Activated CD4-positive, alpha-beta T cell treated with anti-CD3 and anti-CD28 coated beads, Interleukin-2, Interleukin-4, amounts not matched to agents 100 ng/mL and 50 ng/mL, durations not matched to agents 16 hours and 8 hours (primary cell): ENCODE measurements around the gene HEATR5A.
"Not testable (repeated sequence)": the region's sequence is repeated elsewhere in the genome, so short reads cannot be mapped to it uniquely, and the experiment has no call there.

ENCODE experiments used
- DNase-seq: peaks from one replicate; pipeline ENCODE4 v3.0.0-alpha.2; 2020; ENCODE audit warnings: low spot score

Gene HEATR5A

DNA sequence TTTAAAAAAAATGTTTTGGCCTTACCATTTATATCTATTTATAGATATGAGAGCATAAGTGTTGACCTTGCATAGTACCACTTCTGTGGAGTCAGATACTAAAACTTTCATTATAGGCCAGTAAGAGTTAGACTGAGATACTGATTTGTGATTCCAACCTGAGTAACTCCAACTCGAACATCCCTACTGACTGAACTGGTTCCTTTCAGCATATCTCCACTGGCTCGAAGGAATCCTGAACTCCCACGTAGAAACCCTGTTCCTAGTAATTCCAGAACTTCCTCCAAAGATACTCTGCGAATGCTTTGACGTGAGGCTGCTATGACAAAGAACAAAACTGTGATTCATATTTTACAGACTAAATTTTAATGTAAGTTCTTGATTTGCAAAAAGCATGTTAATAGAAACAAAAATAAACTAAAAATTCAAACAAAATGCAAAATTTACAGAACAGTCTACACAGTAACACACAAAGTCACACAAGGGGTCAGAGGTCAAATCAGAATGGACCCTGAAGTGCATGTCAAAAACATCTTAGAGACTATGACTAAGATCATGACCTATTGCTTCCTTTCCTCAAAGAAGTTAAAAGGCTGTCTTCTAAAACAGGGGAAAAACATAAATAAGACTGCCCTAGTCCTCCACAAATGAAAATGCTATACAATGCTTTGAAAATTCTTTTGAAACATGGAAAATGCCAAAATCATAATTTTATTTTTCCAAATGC is 31.5 kb downstream of the HEATR5A start:
- peak; percentile 56 for DNase-seq

DNA sequence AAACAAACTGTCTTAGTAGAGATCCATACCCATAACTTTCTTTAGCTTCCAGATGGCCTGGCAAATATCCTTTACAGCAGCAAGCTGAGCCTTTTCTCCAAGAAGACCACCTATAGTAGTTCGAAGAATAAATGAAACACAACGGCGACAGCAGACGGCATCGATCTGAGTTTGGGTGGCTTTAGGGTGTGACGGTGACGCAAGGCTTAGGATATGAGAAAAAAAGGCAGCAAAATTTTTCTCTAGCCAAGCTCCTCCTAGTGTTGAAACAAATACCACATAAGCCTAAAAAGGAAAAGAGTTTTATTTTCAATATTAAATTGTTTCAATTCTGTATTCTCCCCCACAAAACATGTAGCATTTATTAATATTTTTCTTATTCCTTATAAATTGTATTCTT is 33.3 kb downstream of the HEATR5A start:
- DNase-seq = no peak

DNA sequence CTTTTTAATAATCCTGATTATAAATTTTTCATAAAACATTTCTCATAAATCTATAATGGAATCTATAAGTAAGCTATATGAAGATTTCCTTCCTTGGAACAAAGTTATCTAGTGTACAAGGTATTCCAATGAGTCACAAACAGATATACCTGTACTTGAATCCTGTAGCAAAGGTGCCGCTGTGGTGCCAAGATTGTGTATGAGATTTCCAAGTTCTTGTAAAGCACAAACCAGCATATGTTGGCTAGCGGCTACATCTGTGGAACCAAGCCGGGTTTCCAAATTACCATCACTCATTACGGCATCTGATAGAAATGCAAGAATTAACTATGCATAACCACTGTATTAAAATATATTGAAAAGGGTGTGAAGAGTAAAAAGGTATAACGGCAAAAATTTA is 34.1 kb downstream of the HEATR5A start:
- DNase-seq = no peak

DNA sequence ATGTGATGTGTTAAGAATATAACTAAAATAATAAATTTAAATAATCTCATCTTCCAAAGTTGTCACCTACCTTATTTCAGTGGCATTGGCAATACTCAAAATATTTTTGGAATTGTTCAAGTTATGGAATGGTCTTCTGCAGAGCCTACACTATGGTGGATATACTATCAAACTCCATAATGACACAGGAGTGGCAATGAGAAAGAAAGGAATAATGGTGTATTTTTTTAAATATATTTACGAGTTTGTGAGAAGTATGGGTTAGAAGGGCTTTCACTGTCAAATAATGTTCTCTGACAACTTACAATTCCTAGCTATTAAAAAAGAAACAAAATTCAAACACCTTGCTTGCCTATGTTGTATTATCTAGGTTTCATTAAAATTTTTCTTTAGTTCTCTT is 38.1 kb downstream of the HEATR5A start:
- no peak for DNase-seq

DNA sequence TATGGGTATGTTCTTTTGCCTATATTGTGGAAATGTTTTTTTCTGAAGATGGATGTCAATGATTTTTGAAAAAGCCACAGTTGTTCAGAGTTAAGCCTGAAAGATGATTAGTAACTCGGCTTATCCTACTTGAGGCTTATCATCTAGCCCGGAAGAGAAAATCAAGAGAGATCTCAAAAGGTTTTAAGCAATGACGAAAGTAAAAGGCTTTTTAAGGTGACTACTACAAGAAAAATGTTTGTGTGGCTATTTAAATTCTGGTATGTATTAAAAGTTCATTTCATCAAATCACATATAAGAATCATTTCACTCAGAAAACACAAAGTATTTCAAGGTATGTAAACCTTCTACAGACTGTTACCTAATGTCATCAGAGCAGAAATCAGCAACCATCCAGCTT is 40.2 kb downstream of the HEATR5A start:
- DNase-seq = no peak

DNA sequence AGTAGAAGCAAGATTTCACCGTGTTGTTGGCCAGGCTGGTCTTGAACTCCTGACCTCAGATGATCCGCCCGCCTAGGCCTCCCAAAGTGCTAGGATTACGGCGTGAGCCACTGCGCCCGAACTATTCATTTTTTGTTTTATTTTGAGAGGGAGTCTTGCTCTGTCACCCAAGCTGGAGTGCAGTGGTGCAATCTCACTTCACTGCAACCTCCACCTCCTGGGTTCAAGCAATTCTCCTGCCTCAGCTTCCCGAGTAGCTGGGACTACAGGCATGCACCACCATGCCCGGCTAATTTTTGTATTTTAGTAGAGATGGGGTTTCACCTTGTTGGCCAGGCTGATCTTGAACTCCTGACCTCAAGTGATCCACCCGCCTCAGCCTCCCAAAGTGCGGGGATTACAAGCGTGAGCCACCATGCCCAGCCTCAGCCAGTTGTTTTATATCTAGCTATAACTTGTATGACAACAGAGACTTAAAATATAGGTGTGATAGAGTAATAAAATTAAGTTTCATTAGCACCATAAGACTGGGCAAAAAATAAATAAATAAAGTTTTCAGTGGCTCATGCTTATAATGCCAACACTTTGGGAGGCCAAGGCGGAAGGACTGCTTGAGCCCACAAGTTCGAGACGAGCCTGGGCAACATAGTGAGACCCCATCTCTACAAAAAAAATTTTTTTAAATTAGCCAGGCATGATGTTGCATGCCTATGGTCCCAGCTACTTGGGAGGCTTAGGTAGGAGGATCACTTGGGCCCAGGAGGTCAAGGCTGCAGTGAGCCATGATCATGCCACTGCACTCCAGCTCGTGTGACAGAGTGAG is 41.0 kb downstream of the HEATR5A start:
- not testable (repeated sequence) for DNase-seq

DNA sequence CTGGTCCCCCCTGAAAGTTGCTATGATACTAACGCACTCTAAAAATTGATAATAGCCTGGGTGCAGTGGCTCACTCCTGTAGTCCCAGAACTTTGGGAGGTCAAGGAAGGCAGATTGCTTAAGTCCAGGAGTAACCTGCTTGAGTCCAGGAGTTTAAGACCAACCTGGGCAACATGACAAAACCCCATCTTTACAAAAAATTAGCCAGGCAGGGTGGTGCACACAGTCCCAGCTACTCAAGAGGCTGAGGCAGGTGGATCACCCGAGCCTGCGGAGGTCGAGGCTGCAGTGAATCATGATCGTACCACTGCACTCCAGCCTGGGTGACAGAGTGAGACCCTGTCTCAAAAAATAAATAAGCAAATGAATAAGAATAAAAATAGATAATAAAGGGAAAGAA is 42.9 kb downstream of the HEATR5A start:
- DNase-seq = no peak

DNA sequence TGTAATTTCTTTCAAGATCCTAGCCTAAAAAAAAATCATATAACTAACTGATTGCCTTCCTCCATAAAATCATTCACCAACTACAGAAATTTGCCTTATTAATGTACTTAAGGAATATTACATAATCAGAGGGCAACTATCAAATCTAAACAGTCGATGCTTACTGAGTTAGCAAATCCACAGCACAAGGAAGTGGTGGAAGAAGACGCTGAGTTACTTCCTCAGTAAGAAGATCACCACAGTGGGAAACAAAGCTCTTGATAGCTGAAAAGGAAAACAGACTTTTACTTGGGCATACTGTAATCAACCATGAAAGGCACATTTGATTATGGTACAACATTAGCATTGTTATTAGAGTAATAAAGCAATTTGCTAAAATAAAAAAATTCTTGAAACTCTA is 48.7 kb downstream of the HEATR5A start:
- no peak for DNase-seq

DNA sequence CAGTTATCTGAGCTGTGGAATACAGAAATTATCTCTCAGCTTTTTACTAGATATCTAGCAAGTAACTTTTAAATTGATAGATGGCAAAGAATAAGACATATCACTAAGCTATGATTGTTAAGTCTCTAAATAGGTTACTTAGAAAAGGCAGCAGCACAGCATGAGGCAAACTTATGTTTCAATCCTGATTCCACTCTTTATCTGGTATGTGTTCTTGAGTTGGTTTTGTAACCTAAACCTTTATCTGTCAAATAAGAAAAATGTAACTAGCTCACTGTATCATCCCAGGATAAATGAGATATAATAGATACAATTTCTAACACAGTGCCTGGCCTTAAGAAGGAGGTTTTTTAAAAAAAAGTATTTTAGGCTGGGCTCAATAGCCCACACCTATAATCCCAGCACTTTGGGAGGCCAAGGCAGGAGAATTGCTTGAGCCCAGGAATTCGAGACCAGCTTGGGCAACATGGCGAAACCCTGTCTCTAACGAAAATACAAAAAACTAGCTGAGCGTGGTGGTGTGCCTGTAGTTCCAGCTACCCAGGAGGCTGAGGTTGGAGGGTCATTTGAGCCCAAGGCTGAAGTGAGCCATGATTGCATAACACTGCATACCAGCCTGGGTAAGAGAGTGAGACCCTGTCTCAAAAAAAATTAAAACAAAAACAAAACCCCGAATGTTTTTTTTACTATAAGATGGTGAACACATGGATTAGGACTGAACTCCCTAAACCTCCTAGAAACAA is 56.8 kb downstream of the HEATR5A start:
- DNase-seq = no peak

DNA sequence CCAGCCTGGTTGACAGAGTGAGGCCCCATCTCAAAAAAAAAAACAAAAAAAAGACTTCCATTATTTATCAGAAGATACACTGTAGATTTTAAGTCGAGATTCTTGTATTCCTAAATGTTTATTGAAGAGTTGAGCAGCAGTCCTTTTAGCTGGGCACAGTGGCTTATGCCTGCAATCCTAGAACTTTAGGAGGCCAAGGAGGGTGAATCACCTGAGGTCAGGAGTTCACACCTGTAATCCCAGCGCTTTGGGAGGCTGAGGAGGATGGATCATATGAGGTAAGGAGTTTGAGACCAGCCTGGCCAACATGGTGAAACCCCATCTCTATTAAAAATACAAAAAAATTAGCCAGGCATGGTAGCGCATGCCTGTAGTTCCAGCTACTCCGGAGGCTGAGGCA is 57.6 kb downstream of the HEATR5A start:
- no peak for DNase-seq

DNA sequence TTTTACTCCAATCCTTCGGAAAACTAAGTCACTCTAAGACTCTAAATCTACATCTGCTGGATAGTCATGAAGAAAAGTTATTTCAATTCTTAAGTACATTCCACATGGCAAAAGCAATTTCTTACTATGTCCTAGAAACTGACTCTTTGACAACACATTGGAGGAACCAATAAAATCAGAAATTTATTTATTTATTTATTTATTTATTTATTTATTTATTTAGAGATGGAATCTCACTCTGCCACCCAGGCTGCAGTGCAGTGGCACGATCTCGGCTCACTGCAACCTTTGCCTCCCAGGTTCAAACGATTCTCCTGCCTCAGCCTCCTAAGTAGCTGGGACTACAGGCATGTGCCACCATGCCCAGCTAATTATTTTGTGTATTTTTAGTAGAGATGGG is 58.6 kb downstream of the HEATR5A start:
- not testable (repeated sequence) for DNase-seq

DNA sequence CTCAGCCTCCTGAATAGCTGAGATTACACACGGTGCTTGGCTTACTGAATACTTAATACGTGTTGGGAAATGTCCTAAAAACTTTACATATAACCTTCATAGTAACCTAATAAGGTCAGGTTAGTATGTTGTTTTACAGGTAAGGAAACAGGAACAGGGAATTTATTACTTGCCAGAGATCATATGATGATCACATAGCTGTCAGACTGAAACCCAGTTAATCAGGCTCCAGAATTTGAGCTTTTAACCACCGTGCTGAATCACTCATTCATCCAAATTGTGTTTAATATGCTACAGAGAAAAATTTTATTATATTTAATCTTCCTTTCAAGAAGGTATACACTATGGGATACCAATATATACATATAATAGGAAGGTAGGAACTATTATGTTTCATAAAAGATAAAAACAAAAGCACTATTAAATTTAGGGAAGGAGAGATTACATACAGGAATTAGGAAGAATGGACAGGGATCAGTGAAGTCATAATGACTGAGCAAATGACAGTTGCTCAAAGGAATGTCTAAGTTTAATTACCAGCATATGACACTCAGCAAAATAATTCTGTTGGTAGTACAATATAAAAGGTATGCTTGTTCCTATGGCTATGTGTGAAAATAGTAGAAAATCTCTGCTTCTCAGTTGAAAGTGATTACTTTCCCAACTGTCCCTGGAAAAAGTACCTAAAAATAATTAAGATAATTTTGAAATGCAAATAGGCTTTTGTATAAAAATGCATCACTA is 59.3 kb downstream of the HEATR5A start:
- no peak for DNase-seq

DNA sequence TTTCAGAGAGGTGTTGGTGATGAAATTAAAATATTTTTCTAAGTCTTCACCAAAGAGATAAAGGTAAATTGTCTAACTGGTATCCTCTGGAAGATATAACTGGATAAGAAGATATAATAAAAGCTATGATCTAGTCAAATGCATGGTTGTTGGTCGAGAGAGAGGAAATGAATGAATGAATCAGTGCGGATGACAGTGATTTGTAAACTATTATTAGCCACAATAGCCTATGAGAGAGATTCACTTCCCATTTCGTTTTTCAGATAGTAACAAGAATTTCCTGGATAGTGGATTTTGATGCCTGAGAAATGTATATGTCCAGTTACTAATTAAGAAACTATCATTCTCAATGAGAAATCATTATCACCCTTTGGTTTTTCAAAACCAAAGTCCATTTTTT is 63.1 kb downstream of the HEATR5A start:
- no peak for DNase-seq

DNA sequence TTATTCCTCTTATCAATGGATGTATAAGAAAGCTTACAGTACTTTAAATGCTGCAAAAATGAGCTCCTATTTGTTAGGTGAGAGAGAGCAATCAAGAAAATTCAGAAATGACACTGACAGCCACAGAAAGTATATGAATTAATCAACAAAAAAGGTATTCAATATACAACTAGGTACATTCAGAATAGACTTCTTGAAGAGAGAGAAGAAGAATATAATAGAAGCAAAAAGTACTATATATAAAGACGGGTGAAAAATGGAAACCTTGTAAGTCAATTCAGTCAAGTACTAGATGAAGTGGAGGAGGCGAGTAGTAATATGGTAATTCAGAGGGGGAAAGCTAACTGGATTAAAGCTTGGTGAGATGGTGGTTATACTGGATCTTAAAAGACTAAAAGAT is 74.3 kb downstream of the HEATR5A start:
- DNase-seq = no peak

DNA sequence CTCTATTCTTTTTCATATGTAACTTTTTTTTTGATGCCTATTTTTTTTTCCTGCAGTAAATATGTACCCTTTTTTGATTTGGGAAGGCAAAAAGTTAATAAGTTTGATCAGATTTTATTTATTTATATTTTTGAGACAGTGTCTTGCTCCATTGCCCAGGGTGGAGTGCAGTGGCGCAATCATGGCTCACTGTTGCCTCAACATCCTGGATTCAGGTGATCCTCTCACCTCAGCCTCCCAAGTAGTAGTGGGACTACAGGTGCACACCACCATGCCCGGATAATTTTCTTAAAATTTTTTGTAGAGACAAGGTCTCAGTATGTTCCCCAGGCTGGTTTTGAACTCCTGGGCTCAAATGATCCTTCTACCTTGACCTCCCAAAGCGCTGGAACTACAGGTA is 79.1 kb downstream of the HEATR5A start:
- DNase-seq = no peak

DNA sequence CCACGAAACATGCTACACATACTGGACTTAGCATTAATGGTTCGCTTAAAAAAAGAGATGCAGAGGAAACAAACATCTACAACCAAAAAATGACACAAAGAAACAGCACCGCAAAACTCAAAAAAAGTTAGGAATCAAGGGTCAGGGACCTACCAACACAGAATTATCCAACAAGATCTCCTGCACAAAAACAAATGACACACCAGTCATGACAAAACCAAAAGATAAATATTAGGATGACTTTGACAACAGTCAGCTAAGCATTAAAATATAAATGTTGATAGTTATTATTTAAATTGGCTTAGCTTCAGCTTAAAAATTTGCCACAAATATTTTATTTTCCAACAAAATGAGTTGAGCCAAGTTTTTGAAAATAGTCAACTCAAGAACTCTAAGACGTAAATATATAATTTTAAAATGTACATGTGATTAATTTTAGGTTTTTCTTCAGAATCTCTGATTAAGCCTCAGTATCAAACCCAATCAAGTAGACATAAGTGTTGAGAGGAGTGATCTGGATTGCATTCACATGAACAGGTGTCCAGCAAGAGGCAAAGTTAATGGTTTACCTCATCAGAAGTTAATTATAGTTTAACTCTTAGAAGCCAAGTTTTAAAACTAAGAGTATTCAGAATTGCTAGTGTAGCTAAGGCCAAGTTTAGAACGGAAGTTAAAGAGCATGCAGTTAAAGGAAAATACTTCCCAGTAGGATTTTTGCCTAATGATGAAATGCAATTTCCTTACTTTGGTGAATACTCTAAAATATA is 79.9 kb downstream of the HEATR5A start:
- no peak for DNase-seq

DNA sequence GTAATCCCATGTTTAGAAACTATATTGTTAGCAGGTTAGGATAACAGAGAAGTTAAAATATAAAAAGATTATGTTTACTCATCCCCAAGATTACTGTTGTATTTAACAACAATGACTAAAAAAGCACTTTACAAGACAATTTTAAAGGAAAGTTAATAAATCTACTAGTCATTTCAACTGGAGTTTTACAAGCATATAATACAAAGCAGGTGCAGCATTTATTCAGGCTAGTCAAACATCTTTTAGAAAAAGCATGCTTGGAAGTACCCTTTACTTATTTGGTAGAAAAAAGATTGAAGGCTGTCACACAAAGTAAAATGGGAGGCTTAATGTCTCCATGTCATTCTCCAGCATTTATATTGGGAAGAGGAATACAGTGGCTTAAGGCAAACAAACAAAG is 80.6 kb downstream of the HEATR5A start:
- DNase-seq = no peak

DNA sequence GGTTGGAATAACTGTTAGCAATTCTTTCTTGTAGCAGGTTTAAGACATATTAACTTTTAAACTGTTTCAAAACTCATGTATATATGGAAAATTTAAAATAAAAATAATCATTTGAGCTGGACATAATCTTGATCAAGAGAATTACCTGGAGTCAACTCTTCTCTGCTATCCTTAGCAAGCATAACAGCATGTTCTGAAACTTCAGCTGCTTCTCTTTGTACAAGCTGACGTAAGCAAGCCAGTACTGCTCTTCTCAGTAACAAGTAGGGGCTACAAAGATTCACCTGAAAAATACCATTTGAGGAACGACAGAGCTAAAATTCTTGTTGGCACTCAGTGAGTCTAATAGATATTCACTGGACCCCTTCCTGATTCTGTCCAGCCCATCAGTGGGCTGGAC is 83.0 kb downstream of the HEATR5A start:
- no peak for DNase-seq

DNA sequence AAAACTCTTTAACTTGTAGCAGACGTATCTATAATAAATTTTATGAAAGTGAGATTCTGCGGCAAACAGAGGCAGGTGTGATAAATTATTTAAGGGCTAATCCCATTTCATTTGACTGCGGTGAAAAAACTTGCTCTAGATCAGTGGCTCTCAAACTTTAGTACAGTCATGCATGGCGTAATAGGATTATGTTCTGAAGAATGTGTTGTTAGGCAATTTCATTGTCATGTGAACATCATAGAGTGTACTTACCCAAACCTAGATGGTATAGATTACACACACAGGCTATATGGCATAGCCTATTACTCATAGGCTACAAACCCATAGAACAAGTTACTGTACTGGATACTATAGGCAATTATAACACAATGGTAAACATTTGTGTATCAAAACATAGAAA is 83.7 kb downstream of the HEATR5A start:
- DNase-seq = no peak

DNA sequence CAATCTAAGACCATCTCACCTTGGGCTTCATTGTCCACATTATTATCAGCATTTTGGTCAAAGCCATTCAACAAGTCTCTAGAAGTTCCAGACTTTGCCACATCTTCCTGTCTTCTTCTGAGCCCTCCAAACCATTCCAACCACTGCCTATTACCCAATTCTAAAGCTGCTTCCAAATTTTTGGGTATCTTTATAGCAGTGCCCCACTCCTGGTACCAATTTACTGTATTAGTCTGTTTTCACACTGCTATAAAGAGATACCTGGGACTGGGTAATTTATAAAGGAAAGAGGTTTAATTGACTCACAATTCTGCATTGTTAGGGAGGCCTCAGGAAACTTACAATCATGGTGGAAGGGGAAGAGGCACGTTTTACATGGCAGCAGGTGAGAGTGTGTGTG is 89.0 kb downstream of the HEATR5A start:
- DNase-seq = not testable (repeated sequence)

DNA sequence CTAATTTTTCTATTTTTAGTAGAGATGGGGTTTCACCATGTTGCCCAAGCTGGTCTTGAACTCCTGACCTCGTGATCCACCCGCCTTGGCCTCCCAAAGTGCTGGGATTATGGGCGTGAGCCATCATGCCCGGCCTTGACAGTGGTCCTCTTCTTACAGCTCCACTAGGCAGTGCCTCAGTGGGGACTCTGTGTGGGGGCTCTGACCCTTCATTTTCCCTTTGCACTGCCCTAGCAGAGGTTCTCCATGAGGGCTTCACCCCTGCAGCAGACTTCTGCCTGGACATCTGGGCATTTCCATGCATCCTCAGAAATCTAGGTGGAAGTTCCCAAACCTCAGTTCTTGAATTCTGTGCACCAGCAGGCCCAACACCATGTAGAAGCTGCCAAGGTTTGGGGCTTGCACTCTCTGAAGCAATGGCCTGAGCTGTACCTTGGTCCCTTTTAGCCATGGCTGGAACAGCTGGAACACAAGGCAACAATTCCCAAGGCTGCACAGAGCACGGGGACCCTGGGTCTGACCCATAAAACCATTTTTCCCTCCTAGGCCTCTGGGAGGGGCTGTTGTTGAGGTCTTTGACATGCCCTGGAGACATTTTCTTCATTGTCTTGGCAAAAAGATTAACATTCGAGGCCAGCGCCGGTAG is 90.4 kb downstream of the HEATR5A start:
- DNase-seq = not testable (repeated sequence)
